VCaP (cell line): ENCODE data around the gene AMZ1.
"Not testable (repeated sequence)": the region's sequence is repeated elsewhere in the genome, so short reads cannot be mapped to it uniquely, and the experiment has no call there.

Source experiments
- H3K27ac ChIP-seq: fragments of 450-650 bp; 2 replicates; pipeline ENCODE4 v1.5.1; 2017
- CTCF ChIP-seq: fragments of 450-650 bp; conservative IDR thresholded peaks from 2 replicates; pipeline ENCODE4 v1.5.1; 2017; ENCODE audit warnings: mild to moderate bottlenecking, moderate library complexity

AMZ1 gene

GRCh38 chr7:2665359-2665791 is 22.6 kb upstream of the AMZ1 start:
- H3K27ac ChIP-seq = no peak overlapping the region

DNA sequence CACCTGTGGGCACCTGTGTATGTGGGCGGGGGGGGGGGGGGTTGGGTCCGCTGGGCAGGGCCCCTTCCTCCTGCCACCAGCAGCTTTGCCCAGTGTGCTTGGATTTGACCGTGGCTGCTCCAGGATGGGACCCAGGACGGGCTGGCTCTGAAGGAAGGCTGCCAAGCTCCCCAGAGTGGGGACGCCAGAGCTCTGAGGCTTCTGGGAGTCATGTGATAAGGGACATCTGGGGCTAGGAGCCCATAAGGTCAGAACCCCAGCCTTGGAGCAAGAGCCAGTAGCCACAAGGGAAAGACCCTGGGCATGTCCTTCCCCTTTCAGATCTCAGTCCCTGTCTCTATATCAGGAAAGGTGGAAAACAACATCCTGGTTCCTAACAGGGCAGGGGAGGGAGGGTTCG is 21.8 kb upstream of the AMZ1 start:
- H3K27ac ChIP-seq = no peak overlapping the region
- no peak for TF ChIP-seq CTCF

More at GRCh38 chr7:2665359-2665791, 22.6 kb upstream of the AMZ1 start:
- no peak for TF ChIP-seq CTCF

- TF ChIP-seq CTCF = no peak
- H3K27ac ChIP-seq = no peak overlapping the region
These were observed 21.3 kb upstream of the AMZ1 start for GRCh38 chr7:2666588-2667250.

DNA sequence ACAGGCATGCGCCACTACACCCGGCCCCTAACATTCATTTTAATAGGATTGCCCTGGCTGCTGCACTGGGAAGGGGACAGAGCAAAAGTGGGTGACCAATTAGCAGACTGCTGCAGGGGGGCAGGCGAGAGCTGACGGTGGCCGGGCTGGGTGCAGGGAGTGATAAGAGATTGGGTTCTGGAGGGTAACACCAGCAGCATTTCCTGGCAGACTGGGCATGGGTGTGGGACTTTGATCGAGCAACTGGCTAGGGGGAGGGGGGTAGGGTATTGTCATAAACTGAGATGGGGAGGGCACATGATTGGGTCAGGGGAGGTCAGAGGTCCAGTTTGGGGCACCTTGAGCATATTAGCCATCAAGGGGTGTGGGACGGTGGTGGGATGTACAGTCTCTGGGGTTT is 20.2 kb upstream of the AMZ1 start:
- no peak for TF ChIP-seq CTCF
- no peak overlapping the region for H3K27ac ChIP-seq

DNA sequence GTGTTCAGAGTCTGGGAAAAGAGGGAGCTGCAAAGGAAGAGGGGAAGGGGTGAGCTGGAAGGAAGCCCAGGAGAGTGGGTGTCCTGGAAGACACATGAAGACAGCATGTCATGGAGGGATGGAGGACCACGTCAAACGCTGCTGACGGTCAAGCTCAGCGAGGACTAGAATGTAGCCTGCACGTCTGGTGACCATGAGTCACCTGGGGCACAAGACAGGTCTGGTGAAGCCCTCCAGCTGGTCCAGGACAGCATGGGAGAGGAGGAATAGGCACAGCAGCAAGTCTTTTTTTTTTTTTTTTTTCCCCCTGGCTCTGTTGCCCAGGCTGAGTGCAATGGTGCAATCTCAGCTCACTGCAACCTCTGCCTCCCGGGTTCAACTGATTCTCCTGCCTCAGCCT is 19.6 kb upstream of the AMZ1 start:
- H3K27ac ChIP-seq = no peak overlapping the region
- no peak for TF ChIP-seq CTCF

- no peak overlapping the region for H3K27ac ChIP-seq
- TF ChIP-seq CTCF = no peak
These were observed 17.8 kb upstream of the AMZ1 start for GRCh38 chr7:2670171-2670570.

DNA sequence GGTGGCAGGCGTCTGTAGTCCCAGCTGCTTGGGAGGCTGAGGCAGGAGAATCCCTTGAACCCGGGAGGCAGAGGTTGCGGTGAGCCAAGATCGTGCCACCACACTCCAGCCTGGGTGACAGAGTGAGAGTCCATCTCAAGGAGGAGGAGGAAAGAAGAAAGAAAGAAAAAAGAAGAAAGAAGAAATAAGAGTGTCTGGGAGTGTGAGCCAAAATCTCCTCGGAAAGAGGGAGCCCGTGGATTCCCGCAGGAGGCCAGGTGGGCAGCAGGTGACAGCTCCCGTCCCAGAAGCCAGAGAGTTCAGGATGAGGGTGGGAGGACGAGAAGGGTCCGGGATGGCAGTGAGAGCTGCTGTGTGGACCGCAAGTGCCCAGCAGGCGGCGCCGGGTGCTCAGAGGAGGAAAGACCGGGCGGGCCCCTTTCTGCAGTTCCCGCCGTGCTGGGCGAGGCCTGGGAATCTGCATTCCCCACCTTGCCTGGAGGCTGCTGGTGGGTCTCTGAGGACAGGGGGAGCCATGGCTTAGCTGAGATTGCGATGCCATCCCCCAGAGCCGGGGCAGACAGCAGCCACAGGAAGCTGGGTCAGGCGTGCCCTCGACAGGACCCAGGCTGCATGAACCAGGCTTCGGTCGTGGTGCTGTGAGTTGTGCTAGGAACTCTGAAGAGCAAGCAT is 17.1 kb upstream of the AMZ1 start:
- H3K27ac ChIP-seq = no peak overlapping the region
- TF ChIP-seq CTCF = peak; percentile 93

DNA sequence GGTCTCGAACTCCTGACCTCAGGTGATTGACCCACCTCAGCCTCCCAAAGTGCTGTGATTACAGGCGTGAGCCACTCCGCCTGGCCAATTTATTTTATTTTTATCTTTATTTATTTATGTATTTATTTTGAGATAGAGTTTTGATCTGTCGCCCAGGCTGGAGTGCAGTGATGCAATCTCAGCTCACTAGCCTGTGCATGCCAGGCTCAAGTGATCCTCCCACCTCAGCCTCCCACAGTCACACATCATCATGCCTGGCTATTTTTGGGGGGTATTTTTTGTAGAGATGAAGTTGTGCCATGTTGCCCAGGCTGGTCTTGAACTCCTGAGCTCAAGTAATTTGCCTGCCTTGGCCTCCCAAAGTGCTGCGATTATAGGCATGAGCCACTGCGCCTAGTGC is 14.8 kb upstream of the AMZ1 start:
- H3K27ac ChIP-seq = not testable (repeated sequence)
